ENCODE measurements around the gene MRM2. TPM values are rescaled to one million over a fixed set of nuclear protein-coding genes. Genes with fewer than 3 reads are reported as not detected.

Gene MRM2
- total and polyA plus RNA-seq, 2 donors from 2014 or later, result 25.6 TPM

DNA sequence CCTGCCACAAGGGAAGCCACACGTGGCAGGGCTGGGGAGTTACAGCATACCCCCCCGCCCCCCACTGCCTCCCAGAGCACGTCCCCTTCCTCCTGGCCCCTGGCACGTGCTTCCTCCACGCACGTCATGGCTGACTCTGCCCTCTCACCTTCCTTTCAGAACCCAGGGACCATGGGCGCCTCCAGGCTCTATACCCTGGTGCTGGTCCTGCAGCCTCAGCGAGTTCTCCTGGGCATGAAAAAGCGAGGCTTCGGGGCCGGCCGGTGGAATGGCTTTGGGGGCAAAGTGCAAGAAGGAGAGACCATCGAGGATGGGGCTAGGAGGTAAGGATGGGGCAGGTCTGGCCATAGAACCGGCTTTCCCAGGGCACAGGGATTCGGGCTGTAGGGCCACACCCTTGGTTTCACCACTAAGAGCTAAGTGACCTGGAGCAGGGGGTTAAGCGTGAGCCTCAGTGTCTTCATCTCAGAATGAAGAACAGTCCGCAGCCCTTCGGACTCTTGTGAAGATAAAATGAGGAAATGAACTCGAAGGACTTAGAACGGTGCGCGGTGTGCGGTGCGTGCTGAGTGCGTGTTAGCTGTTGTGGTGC, 2.5 kb upstream of the MRM2 start:
- Histone ChIP-seq H3K9me3 (ENCODE audit: control insufficient read depth in 2 of 3, insufficient read depth in 1 of 3, low read length in 3 of 3) (no peaks in the 10 kb centered on the region), H3K27me3 (ENCODE audit: control insufficient read depth, insufficient read depth, low read length) (no peaks in the 10 kb centered on the region), H3K4me1 (ENCODE audit: control insufficient read depth in 2 of 3, insufficient read depth in 2 of 3, low read depth in 1 of 3, low read length in 3 of 3) (peaks cover 0 to 12% (median 5%) of the 10 kb centered on the region in 3 donors), H3K36me3 (ENCODE audit: control insufficient read depth in 2 of 3, insufficient read depth in 3 of 3, low read length in 3 of 3) (no peaks in the 10 kb centered on the region), H3K4me3 (ENCODE audit: low read length in 3 of 3) (no peak overlapping the region), H3K9ac (ENCODE audit: low read length in 3 of 3) (no peak overlapping the region), H3K27ac (ENCODE audit: low read depth in 2 of 2, low read length in 2 of 2) (no peak overlapping the region)
- no peak for DNase-seq
- intact Hi-C loops (cut with DNase I), result no loop called here
- no peak for FAIRE-seq
- TF ChIP-seq, protein P1, sequence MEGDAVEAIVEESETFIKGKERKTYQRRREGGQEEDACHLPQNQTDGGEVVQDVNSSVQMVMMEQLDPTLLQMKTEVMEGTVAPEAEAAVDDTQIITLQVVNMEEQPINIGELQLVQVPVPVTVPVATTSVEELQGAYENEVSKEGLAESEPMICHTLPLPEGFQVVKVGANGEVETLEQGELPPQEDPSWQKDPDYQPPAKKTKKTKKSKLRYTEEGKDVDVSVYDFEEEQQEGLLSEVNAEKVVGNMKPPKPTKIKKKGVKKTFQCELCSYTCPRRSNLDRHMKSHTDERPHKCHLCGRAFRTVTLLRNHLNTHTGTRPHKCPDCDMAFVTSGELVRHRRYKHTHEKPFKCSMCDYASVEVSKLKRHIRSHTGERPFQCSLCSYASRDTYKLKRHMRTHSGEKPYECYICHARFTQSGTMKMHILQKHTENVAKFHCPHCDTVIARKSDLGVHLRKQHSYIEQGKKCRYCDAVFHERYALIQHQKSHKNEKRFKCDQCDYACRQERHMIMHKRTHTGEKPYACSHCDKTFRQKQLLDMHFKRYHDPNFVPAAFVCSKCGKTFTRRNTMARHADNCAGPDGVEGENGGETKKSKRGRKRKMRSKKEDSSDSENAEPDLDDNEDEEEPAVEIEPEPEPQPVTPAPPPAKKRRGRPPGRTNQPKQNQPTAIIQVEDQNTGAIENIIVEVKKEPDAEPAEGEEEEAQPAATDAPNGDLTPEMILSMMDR (IDR thresholded peaks at IDR 0.05; ENCODE audit: borderline replicate concordance, extremely low read depth, insufficient read depth), result no peak

DNA sequence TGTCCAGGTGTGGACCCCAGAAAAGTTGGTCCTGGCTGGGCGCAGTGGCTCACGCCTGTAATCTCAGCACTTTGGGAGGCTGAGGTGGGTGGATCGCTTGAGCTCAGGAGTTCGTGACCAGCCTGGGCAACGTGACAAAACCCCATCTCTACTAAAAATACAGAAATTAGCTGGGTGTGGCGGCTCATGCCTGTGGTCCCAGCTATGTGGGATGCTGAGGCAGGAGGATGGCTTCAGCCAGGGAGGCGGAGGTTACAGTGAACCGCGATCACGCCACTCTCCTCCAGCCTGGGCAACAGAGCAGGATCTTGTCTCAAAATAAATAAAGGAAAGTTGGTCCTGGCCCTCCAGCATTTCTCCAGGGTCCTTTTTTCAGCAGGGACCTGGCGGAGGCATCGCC, 1.5 kb upstream of the MRM2 start:
- Histone ChIP-seq H3K9ac (ENCODE audit: low read length in 3 of 3) (no peak overlapping the region), H3K27me3 (ENCODE audit: control insufficient read depth, insufficient read depth, low read length) (no peaks in the 10 kb centered on the region), H3K27ac (ENCODE audit: low read depth in 2 of 2, low read length in 2 of 2) (no peak overlapping the region), H3K36me3 (ENCODE audit: control insufficient read depth in 2 of 3, insufficient read depth in 3 of 3, low read length in 3 of 3) (peaks cover 0 to 6% (median 0%) of the 10 kb centered on the region in 3 donors), H3K4me1 (ENCODE audit: control insufficient read depth in 2 of 3, insufficient read depth in 2 of 3, low read depth in 1 of 3, low read length in 3 of 3) (peaks cover 0 to 12% (median 5%) of the 10 kb centered on the region in 3 donors), H3K4me3 (ENCODE audit: low read length in 3 of 3) (no peak overlapping the region), H3K9me3 (ENCODE audit: control insufficient read depth in 2 of 3, insufficient read depth in 1 of 3, low read length in 3 of 3) (no peaks in the 10 kb centered on the region)
- TF ChIP-seq, protein P1 (IDR thresholded peaks at IDR 0.05; ENCODE audit: borderline replicate concordance, extremely low read depth, insufficient read depth), result no peak
- FAIRE-seq, result no peak
- DNase-seq, result no peak
- intact Hi-C loops (cut with DNase I), result no loop called here

DNA sequence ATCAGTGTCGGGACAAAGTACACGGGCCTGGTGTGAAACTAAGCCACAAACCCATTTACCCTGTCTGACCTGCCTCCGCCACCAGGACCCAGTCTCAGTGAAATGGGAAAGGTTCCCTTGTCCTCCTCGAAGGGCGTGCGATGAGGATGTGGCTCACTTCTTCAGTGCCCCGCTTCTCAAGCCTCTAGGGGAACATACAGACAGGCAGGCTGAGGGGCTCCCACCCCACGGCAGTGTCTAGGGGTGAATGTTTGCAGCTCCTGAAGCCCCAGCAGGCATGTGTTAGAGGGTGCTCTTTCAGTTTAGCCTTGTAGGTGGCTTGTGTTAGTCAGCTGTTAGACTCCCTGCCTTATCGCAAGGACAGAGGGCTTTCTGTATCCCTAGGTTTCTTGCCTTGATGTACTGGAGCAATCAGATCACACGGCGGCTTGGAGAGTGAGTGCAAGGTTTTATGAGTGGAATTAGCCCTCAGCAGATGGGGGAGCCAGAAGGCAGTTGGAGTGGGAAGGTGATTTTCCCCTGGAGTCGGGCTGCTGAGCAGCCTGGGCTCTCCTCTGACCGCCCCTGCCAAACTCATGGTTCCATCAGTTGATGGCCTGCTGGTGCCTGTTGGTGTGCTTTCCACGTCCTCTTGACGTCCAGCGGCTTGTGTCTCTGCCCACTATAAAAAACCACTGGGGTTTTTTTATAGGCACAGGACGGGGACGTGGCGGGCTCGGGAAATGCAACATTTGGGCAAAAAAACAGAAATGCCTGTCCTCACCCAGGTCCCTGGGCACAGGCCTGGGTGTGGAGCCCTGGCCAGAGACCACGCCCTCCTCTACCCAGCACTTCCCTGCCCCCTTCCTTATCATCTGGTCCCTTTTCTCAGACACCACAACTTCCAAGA, 780 bp upstream of the MRM2 start:
- peak overlapping the region; percentile 32 to 60 (median 58) for H3K9ac ChIP-seq (ENCODE audit: low read length in 3 of 3)
- H3K9me3 ChIP-seq (ENCODE audit: control insufficient read depth in 2 of 3, insufficient read depth in 1 of 3, low read length in 3 of 3), result no peaks in the 10 kb centered on the region
- TF ChIP-seq, protein P1 (IDR thresholded peaks at IDR 0.05; ENCODE audit: borderline replicate concordance, extremely low read depth, insufficient read depth), result no peak
- intact Hi-C loops (cut with DNase I), result no loop called here
- FAIRE-seq (no peak), DNase-seq (peak in 2 of 5 donors; percentile 31 to 32)
- no peaks in the 10 kb centered on the region for H3K27me3 ChIP-seq (ENCODE audit: control insufficient read depth, insufficient read depth, low read length)
- H3K4me3 ChIP-seq (ENCODE audit: low read length in 3 of 3), result peak overlapping the region; percentile 66 to 85 (median 81)
- H3K4me1 ChIP-seq (ENCODE audit: control insufficient read depth in 2 of 3, insufficient read depth in 2 of 3, low read depth in 1 of 3, low read length in 3 of 3), result peaks cover 0 to 12% (median 5%) of the 10 kb centered on the region in 3 donors
- H3K27ac ChIP-seq (ENCODE audit: low read depth in 2 of 2, low read length in 2 of 2), result no peak overlapping the region
- H3K36me3 ChIP-seq (ENCODE audit: control insufficient read depth in 2 of 3, insufficient read depth in 3 of 3, low read length in 3 of 3), result peaks cover 0 to 12% (median 3%) of the 10 kb centered on the region in 3 donors
